GM21717 (cell line): Measurements from ENCODE around the gene LSM14A.
A peak's percentile ranks its signal among the peaks of the same experiment; 100 is the strongest.

Experiments
- ATAC-seq: cut with Tn5 transposase; IDR thresholded peaks from one replicate; pipeline ENCODE4 v1.9.1; 2021; ENCODE audit warnings: mild to moderate bottlenecking, moderate library complexity; ENCODE audit not compliant: unreplicated experiment

Gene LSM14A

DNA sequence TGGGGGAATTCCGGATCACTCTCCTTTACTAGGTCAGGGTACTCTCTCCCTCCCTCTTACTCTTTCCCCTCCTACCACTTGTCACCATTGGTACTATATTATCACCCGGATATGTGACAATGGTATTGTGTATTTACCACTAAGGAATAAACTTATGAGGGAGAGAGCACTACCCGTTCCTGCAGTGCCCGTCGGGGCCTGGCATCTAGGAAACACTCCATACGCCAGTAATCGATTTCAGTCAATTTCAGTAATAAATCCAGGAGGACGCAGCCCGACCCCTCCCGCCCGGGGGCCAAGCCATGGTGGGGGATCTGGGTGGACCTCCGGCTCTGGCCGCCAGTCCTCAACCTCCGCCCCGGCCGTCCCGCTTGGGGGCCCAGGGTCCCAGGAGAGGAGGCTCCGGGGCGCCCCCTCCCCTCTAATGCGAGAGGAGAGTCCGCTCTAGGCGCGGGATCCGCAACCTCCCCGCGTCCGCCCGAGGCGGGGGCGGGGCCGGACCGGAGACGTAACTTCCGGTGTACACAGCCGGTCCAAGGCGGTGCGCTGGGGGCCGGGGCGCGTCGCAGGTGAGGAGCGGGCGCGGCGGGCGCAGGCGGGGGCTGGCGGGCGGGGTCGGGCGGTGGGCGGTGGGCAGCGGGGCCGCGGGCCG, 81.9 kb downstream of the LSM14A start, which contains the start of gene GARRE1:
Gene GARRE1, plus strand, starts transcription at position 509 of the 652 bp plus-strand sequence. CDS start 45,920 bp downstream, outside the sequence.
- ATAC-seq: peak; percentile 77

DNA sequence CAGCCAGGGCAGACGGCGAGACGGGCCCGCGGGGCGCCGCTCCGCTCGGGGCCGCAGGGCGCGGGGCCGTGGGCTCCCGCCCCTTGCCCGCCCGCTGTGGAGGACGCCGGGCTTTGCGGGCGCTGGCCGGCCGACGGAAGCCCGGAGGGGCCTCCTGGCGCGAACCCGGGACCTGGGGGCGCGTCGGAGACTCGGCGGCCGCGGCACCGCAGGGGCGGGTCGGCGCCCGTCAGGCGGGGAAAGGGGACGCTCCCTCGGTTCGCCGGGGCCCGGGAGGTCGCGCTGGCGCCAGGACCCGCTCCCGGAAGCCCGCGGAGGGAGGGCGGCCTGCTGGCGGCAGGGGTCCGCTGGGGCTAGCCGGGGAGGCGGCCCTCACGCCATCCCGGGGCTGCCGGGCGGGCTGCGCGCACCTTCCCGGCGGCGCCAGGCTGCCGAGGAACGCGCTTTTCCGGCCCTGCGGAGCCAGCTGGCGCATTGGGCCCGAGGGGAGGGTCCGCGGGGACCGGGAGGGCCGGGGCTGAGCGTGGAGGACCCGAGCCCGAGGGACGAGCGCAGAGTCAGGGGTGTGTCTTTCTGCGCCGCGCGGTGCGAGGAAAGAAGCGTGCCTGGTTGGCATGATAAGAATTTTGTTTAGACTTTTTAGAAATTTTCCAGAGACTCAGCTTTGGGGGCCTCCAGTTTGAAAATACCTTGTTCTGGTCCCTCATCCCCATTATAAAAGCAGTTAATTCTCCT, 82.6 kb downstream of the LSM14A start:
- ATAC-seq: peak; percentile 46

DNA sequence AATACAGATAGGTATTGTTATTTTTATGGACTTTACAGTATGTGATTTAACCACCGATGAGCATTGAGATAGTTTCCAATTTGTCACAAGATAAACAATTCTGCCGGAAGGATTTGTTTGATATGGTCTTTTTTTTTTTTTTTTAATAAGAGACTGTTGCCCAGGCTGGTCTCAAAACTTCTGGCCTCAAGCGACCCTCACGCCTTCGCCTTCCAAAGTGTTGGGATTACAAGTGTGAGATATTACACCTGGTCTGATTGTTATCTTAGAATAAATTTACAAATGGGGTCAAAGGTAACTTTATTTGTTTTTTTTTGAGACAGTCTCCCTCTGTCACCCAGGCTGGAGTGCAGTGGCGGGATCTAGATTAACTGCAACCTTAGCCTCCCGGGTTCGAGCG, 83.2 kb downstream of the LSM14A start:
- no peak for ATAC-seq

DNA sequence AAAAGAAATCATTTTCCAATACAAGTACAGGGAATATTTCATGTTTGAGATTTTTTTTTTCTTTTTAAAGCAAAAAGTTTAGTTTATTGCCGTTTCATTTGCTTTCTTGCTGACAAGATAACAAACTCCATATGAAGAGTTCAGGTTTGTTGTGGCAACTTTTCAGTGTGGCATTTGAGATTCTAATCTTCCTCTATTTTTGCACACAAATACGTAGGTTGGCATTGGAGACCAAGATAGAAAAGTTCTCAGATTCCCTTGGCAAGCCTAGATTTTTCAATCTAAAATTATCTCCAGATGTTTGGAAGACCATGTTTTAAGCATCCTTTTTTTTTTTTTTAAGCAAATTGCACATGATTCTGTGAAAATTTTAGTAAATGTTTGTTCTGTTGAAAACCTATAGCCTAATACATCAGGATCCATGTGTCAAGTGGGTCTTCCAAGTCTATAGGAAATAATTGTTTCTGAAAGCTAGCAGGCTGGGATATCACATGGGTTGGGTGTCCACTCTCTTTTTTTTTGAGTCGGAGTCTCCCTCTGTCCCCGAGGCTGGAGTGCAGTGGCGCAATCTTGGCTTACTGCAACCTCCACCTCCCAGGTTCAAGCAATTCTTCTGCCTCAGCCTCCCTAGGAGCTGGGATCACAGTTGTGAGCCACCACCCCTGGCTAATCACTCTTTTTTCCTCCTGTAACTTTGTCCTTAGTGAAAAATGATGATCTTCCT, 84.7 kb downstream of the LSM14A start:
- no peak for ATAC-seq

DNA sequence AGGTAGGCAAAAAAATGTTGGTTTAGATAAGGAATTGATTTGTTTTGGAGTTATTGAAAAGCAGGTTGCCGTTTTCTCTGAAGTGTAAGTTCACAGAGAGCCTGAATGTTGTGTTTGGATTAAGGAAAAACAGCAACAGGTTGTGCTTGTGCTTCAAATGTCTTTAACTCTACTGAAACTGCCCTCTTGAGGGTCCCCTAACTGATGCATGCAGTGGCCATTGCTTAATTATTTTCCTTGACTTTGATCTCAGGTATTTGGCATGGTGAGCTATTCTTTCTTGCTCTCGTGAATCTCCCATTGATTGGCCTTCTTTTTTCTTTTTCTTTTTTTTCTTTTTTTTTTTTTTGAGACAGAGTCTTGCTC, 85.2 kb downstream of the LSM14A start:
- no peak for ATAC-seq

DNA sequence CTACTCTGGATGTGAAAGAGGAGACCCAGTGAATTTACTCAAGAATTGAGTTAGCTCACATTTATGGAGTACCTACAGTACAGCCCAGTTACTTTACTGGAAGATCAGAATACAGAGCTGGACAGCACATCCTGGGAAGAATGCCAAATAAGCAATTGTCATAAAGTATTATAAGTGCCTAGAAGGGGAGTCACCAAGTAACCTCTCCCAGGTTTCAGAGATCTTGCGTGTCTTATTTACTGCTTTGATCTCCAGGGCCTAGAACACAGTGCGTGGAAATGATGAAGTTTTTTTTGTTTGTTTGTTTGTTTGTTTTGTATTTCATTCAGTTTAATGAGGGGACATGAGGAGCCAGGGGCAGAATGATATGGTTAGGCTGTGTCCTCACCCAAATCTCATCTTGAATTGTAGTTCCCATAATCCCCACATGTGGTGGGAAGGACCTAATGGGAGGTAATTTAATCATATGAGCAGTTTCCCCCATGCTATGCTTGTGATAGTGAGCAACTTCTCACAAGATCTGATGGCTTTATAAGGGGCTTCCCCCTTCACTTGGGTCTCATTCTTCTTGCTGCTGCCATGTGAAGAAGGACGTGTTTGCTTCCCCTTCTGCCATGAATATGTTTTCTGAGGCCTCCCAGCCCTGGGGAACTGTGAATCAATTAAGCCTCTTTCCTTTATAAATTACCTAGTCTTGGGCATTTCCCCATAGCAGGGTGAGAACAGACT, 87.2 kb downstream of the LSM14A start:
- ATAC-seq: no peak

DNA sequence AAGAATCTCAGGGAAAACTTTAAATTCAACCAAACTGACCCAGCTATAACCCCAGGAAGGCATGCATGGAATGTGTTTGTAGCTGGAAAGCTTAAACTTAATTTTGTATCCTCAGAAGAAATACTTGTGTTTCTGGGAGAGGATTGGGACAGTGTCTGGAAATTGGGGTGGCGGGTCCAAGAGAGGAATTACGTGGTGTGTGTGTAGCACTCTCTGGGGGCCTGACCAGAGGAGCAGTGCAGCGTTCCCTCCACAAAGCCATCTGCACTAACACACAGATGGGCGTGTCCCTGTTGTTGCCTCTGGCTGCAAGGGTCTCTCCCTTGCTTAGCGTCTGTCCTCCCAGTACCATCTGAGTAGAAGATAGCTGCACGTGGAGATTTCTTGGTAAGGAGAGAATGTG, 88.5 kb downstream of the LSM14A start:
- ATAC-seq: no peak

DNA sequence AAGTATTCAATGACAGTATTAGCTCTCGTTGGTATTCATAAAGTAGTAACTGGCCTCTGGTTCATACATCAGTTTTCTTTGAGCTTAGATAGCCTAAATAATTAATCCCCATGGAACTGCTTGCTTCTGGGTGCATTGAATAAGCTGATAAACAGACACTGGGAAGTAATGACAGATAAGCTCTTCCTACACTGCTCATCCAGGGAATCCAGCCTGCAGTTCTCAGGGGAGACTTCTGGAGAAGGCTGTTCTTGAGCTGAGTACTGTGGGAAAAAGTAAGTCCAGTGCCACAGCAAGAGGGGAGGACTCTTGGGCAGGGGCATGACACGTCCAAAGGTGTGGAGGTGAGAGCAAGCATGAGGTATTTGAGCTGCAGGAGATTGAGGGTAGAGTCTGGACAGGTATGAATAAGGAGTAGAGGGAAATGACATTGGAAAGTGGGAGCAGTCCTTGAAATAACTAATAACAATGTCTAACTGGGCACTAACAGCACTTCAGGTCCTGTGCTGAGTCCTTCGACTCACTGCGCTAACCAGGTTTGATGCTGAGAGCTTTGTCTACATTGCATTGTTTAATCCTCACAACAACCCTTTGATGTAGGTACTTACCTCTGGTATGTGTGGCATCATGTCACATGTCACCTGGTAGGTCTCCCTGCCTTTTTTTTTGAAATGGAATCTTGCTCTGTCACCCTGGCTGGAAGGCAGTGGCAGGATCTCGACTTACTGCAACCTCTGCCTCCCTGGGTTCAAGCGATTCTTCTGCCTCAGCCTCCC, 89.2 kb downstream of the LSM14A start:
- ATAC-seq: no peak

DNA sequence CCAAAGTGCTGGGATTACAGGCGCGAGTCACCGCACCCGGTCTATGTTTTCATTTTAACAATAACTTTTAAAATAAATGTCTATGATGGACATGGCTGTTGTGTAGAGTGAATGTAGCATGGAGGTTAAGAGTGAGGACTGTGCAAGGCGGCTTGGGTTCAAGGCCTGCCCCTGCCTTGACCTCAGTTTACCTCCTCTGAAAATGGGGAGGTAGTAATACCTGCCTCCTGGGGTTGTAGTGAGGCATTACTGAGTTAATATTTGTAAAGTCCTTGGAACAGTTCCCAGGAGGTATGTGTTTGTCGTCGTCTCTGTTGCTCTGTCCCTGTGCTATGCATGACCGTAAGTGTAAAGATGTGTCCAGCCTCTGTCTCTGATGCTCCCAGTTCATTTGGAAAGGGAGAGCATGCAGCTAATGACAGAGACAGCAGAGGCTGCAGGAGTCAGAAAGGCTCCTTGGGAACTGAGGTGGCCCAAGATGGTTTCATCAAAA, 91.5 kb downstream of the LSM14A start:
- ATAC-seq: no peak

DNA sequence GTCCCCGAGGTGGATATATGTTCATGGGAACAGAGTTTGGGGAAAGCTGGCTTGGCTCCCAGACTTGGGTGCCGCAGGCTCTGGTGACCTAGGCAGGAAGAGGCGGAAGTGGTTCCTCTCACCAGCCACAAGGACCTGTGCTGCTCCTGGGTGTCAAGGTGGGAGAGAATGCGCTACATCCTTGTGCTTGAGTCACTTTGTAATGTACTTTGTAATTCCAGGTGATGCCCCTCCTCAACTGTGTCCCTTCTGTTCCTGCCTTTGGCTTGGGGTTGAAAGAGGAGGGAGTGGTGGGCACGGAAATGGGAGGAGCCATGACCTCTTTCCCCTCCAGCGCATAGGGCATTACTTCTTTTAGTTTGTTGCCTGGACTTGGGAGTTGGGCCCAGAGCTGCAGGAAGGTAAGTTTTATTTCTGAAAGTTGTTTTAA, 92.9 kb downstream of the LSM14A start:
- ATAC-seq: no peak

DNA sequence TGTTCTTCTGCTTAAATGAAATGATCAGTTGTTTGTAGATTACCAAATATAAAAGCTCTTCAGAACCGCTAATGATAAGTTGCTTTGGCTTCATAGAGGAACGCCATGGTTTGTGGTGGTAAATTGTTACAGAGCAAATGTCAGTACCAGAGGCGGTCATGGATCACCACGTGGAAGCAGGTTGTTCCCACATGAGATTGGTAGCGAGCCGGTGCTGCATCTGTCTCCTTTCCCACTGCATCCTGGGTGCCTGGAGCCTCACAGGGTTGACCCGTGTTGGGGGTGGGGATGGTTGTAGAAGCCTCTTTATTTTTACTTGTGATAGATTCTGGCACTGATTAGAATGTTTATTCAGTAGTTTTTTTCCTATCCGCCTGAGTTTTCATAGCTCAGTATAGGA, 96.8 kb downstream of the LSM14A start:
- ATAC-seq: no peak

DNA sequence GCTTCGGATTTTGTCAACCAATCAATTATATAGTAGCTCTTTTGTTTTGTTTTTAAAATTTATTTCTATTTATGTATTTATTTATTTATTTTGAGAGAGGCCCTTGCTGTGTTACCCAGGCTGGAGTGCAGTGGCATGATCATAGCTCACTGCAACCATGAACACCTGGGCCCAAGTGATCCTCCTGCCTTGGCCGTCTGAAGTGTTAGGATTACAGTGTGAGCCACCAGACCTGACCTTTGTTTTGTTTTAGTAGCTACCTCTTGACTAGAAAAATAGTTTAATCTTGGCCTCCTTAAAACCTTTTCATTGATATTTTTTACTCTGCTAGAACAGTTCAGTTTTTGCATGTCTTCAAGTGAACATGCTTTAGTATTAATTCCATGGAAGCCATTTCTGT, 97.2 kb downstream of the LSM14A start:
- no peak for ATAC-seq

DNA sequence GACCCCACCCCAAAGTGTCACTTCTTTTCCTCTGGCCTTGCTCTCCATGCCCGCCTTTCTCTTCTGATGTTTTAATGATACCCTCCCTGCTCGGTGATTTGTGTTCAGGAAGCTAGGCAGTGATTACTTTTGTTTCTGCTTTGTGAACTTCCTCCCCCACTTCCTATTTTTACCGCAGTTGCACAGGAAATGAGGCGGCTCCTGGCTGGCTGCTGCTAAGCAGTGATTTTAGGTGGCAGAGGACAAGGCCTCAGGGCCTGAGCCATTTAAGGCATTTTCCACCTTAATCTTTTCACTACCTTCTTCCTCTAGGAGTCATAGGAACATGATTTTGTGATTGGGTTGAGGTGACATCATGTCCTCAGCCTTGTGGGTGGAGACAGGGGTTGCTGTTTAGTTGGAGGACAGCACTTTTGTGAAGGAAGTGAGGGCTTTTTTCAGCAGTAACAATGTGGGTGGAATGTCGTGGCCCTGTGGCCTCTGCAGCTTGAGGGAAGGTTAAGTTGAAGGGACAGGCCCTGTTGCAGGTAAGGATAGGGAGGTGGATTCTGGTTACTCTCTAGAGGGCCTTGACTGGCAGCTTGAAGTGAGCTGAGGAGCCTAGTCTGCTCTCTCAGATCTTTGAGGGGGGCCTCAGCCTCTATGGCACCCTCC, 97.8 kb downstream of the LSM14A start:
- no peak for ATAC-seq

DNA sequence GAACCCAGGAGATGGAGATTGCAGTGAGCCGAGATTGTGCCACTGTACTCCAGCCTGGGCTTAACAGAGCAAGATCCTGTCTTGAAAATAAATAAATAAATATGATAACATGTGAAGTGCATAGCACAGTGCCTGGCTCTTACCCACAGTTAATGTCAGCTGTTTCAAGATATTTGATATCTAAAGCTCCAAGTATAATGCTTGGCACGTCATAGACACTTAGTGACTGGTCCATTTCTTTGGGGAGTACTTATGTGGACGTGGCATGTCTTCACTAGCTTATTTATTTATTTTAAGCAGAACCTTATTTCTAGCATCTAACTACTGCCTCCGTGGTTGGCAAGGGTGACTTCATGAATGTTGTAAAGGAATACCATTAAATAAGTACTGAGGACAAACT, 100.8 kb downstream of the LSM14A start:
- no peak for ATAC-seq

DNA sequence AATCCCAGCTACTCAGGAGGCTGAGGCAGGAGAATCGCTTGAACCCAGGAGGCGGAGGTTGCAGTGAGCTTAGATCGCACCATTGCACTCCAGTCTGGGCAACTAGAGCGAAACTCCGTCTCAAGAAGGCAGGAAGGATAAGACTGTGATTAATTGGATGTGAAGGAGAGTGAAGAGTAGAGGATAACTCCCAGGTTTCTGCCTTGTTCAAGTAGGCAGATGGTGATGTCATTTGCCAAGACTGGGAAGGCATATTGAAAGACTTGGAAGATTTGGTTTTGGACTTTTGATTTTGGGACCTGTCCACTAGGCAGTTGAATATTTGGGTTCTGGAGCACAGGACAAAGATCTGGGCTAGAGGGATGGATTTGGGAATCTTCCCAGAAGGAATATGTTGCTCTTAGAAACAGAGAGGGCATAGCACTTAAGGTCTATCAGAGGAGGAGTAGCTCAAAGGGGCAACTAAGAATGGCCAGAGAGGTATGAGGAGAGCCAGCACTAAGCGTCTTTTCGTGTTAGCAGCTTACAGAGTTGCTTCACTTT, 102.1 kb downstream of the LSM14A start:
- no peak for ATAC-seq

DNA sequence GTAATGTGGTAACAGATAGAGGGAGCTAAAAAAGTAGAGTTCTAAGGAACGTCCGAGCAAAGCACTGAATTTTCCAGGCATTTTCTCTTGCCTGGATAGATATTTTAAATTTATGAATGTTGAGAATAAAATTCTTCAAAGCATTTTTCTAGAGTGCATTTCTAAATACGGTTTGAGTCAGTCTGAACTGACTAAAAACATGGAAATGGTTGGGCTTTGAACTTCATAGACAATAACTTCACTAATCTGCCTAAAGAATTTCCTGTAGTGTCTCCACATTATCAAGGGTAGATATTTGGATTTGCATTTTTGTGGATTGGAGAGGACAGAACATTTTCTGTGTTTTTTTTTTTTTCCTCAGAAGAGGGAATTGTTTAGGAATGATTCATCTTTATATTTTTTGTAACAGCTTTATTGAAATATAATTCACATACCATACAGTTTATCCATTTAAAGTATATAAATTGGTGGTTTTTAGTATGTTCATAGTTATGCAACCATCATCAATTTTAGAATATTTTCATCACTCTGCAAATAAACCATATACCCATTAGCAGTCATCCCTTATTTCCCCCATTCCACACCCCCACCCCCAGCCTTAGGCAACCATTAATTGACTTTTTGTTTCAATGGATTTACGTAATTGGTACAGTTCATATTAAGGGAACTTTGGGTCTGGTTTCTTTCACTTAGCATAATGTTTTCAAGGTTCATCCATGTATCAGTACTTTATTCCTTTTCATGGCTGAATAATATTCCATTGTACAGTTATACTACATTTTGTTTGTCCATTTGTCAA, 102.7 kb downstream of the LSM14A start:
- ATAC-seq: no peak

DNA sequence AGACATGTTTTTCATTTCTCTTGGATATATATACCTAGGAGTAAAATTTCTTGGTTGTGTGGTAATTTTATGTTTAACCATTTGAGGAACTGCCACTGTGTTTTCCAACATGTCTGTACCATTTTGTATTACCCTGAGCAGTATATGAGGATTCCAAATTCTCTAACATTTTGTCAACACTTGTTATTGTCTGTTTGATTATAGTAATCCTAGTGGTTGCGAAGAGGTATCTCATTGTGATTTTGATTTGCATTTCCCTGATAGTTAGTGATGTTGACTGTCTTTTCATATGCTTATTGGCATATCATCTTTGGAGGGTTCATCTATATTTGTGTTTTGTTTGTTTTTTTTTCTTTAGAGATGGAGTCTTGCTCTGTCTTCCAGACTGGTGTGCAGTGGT, 103.4 kb downstream of the LSM14A start:
- ATAC-seq: no peak

DNA sequence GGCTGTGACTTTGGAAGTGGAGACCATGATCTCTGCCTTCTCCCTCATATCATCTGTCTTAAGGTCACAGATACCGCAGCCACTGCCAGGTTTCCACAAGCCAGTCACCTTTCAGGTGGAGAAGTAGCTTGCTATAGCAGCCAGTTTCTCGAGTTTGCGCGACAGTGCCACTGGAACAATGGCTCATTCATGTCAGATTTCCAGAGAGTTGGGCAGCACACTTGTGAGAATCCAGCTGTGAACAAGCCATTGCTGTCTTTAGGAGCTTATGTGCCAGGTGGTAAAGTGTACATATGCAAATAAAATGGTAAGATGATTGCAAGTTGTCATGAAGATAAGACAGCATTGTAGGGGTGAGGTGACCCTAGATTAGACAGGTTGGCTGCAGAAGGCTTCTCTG, 104.3 kb downstream of the LSM14A start:
- ATAC-seq: no peak

DNA sequence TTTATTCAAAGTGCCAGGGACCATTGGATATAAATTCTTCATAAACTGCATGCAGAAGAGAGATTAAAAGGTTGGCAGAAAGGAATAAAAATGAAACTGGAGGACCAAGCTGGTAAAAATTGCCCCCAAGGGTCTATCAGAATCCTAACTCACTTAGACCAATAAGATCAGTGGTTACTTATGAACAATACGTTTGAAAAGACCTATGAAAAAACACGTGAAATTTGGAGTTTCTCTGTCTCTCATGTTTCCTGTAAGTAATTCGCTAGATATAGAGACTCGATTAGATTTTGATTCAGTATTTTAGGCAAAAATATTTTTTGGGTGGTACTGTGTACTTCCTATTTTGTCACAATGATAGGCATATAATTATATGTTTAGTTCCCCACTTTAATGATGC, 104.9 kb downstream of the LSM14A start:
- no peak for ATAC-seq
